Hepatic stellate cell (primary cell): ENCODE results near the gene ZNF18.
A peak's percentile ranks its signal among the peaks of the same experiment; 100 is the strongest.

Source experiments
- DNase-seq: peaks from one replicate; pipeline ENCODE4 v3.0.0; 2011; ENCODE audit warnings: low spot score

The ZNF18 gene

GRCh38 chr17:11997147-11997971 is at the start of gene ZNF18:
ZNF18 (minus strand) TSS chr17:11997475; CDS start chr17:11992829, 4,646 bp downstream.
- peak; percentile 97 for DNase-seq

GRCh38 chr17:12046786-12047185 is 49.5 kb upstream of the ZNF18 start:
- DNase-seq, result no peak

GRCh38 chr17:12043702-12044101 is 46.4 kb upstream of the ZNF18 start:
- DNase-seq, result no peak

- DNase-seq, result peak; percentile 40
Observed at GRCh38 chr17:12041312-12041711, 44.0 kb upstream of the ZNF18 start.

- no peak for DNase-seq
Observed at GRCh38 chr17:12040478-12040877, 43.2 kb upstream of the ZNF18 start.

- no peak for DNase-seq
Observed at GRCh38 chr17:12037970-12038369, 40.7 kb upstream of the ZNF18 start.

GRCh38 chr17:12035673-12036072 is 38.4 kb upstream of the ZNF18 start:
- no peak for DNase-seq

- no peak for DNase-seq
Observed at GRCh38 chr17:12034538-12034937, 37.3 kb upstream of the ZNF18 start.

- no peak for DNase-seq
Observed at GRCh38 chr17:12028611-12029010, 31.3 kb upstream of the ZNF18 start.

GRCh38 chr17:12027658-12028057 is 30.4 kb upstream of the ZNF18 start:
- DNase-seq, result no peak

- DNase-seq, result peak; percentile 10
Observed at GRCh38 chr17:12024327-12024726, 27.1 kb upstream of the ZNF18 start.

- no peak for DNase-seq
Observed at GRCh38 chr17:12022310-12022709, 25.0 kb upstream of the ZNF18 start.

- DNase-seq, result no peak
Observed at GRCh38 chr17:12021623-12022140, 24.4 kb upstream of the ZNF18 start.

- peak; percentile 90 for DNase-seq
Observed at GRCh38 chr17:12020642-12021622, 23.7 kb upstream of the ZNF18 start, which contains the start of gene MAP2K4. MAP2K4 (plus strand) TSS chr17:12020877; CDS start chr17:12020887, 10 bp downstream.

- DNase-seq, result no peak
Observed at GRCh38 chr17:12007466-12007865, 10.2 kb upstream of the ZNF18 start.

GRCh38 chr17:11999696-12000095 is 2.4 kb upstream of the ZNF18 start:
- DNase-seq, result no peak

GRCh38 chr17:11997972-11998233 is 628 bp upstream of the ZNF18 start:
- DNase-seq, result no peak

GRCh38 chr17:11996722-11997146 is 541 bp downstream of the ZNF18 start:
- DNase-seq, result peak; percentile 40

GRCh38 chr17:11991461-11991860 is 5.8 kb downstream of the ZNF18 start:
- no peak for DNase-seq

GRCh38 chr17:11990363-11990983 is 6.8 kb downstream of the ZNF18 start:
- no peak for DNase-seq

GRCh38 chr17:11986942-11987329 is 10.3 kb downstream of the ZNF18 start:
- peak; percentile 24 for DNase-seq
